KMS-11 (cell line): ENCODE data around the gene FDXACB1.

Source experiments
- H2AFZ ChIP-seq: fragments of 200-600 bp; sonication (generic); 2 replicates; pipeline ENCODE4 v1.6.1; 2016; ENCODE audit warnings: antibody characterized with exemption, mixed run types, low read depth
- H3K27ac ChIP-seq: fragments of 200-600 bp; sonication (generic); 2 replicates; pipeline ENCODE4 v1.6.1; 2016; ENCODE audit warnings: mild to moderate bottlenecking, mixed run types
- H3K27me3 ChIP-seq: fragments of 200-600 bp; sonication (generic); 2 replicates; pipeline ENCODE4 v1.6.1; 2017; ENCODE audit warnings: mild to moderate bottlenecking, low read depth, mixed run types, moderate library complexity; ENCODE audit not compliant: insufficient read depth
- H3K36me3 ChIP-seq: fragments of 200-600 bp; sonication (generic); 2 replicates; pipeline ENCODE4 v1.6.1; 2017; ENCODE audit warnings: mild to moderate bottlenecking, mixed run types; ENCODE audit not compliant: insufficient read depth
- H3K4me1 ChIP-seq: fragments of 200-600 bp; sonication (generic); 2 replicates; pipeline ENCODE4 v1.6.1; 2016; ENCODE audit warnings: mild to moderate bottlenecking, low read depth, mixed run types; ENCODE audit not compliant: poor library complexity, severe bottlenecking
- H3K4me2 ChIP-seq: fragments of 200-600 bp; sonication (generic); 2 replicates; pipeline ENCODE4 v1.7.0; 2016; ENCODE audit warnings: mild to moderate bottlenecking, mixed run types
- H3K4me3 ChIP-seq: fragments of 200-600 bp; sonication (generic); IDR thresholded peaks from 2 replicates; pipeline ENCODE4 v1.6.1; 2017; ENCODE audit warnings: low read depth, low read length, mixed read lengths; ENCODE audit not compliant: insufficient read depth
- H3K79me2 ChIP-seq: fragments of 200-600 bp; sonication (generic); 2 replicates; pipeline ENCODE4 v1.6.1; 2016; ENCODE audit warnings: low read depth, mixed run types; ENCODE audit not compliant: insufficient read depth
- H3K9ac ChIP-seq: fragments of 200-600 bp; sonication (generic); 2 replicates; pipeline ENCODE4 v1.6.1; 2016; ENCODE audit warnings: mild to moderate bottlenecking, mixed run types
- H4K20me1 ChIP-seq: fragments of 200-600 bp; sonication (generic); 2 replicates; pipeline ENCODE4 v1.6.1; 2016; ENCODE audit warnings: mild to moderate bottlenecking, mixed run types; ENCODE audit not compliant: insufficient read depth
- TF ChIP-seq, protein P1 (sequence below): fragments of 200-600 bp; sonication (generic); conservative IDR thresholded peaks from 2 replicates; pipeline ENCODE4 v1.6.1; 2017; ENCODE audit warnings: low read depth, mild to moderate bottlenecking, antibody characterized with exemption, low read length, moderate library complexity, mixed read lengths

Gene FDXACB1

DNA sequence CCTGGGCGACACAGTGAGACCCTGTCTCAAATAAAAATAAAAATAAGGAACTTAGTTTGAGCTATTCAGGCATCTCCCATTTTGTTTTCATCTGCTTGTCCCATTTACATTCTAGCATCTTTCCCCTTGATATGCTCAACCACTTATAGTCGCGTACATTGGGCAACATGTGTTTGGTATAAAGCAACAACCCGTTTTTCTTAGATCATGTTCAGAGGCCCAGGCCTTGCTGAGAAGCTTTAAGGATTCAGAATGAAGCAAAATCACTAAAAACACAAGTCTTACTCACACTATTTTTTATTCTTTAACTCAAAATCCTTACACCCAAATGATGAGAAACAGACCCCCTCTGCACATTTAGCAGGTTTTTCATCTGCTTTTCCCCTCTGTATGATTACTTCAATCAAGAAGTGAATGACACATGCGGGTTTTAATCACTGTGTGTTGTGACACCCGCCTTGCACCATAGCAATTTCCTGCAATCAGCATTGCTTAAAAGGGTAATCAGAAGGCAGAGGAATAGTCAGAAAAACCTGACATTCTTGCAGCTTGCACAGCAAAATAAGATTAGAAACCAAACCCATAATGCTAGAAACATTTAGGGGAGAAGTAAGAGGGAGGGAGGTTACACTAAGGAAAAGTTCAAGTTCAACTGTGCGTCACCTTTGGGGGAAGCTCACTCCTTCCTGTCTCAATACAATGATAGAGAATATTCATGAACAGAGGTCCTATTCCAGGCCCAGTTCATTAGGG lies 33.5 kb downstream of the FDXACB1 start:
- H3K79me2 ChIP-seq, result no peaks in the 10 kb centered on the region
- H2AFZ ChIP-seq, result no peak overlapping the region
- H4K20me1 ChIP-seq, result no peaks in the 10 kb centered on the region
- peaks cover 14% of the 10 kb centered on the region for H3K4me1 ChIP-seq
- no peaks in the 10 kb centered on the region for H3K27me3 ChIP-seq
- TF ChIP-seq, protein P1, sequence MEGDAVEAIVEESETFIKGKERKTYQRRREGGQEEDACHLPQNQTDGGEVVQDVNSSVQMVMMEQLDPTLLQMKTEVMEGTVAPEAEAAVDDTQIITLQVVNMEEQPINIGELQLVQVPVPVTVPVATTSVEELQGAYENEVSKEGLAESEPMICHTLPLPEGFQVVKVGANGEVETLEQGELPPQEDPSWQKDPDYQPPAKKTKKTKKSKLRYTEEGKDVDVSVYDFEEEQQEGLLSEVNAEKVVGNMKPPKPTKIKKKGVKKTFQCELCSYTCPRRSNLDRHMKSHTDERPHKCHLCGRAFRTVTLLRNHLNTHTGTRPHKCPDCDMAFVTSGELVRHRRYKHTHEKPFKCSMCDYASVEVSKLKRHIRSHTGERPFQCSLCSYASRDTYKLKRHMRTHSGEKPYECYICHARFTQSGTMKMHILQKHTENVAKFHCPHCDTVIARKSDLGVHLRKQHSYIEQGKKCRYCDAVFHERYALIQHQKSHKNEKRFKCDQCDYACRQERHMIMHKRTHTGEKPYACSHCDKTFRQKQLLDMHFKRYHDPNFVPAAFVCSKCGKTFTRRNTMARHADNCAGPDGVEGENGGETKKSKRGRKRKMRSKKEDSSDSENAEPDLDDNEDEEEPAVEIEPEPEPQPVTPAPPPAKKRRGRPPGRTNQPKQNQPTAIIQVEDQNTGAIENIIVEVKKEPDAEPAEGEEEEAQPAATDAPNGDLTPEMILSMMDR, result no peak
- H3K4me2 ChIP-seq, result no peak overlapping the region
- no peak overlapping the region for H3K4me3 ChIP-seq
- H3K36me3 ChIP-seq, result no peaks in the 10 kb centered on the region
- no peak overlapping the region for H3K27ac ChIP-seq
- no peak overlapping the region for H3K9ac ChIP-seq

DNA sequence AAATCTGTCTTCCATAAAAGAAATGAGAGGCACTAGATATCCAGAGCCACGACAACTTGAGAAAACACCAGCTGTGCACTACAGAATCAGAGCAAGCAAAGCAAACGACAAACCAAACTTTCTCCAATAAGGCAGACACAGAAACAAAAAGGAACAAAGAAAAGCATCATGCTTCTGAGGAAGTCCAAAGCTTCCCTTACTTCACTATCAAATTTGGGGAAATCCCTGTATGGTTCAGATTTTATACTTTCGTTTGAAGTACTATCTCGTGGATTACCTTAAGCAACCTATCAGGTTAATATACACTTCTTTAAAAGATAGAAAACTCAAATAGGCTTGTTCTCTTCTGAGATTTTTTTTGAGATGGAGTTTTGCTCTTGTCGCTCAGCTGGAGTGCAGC lies 35.3 kb downstream of the FDXACB1 start:
- Histone ChIP-seq H3K4me1 (peaks cover 24% of the 10 kb centered on the region), H3K79me2 (no peaks in the 10 kb centered on the region), H3K36me3 (no peaks in the 10 kb centered on the region), H3K27ac (no peak overlapping the region), H3K4me3 (no peak overlapping the region), H3K9ac (no peak overlapping the region), H2AFZ (no peak overlapping the region), H4K20me1 (no peaks in the 10 kb centered on the region), H3K4me2 (no peak overlapping the region), H3K27me3 (no peaks in the 10 kb centered on the region)
- TF ChIP-seq, protein P1, result no peak

DNA sequence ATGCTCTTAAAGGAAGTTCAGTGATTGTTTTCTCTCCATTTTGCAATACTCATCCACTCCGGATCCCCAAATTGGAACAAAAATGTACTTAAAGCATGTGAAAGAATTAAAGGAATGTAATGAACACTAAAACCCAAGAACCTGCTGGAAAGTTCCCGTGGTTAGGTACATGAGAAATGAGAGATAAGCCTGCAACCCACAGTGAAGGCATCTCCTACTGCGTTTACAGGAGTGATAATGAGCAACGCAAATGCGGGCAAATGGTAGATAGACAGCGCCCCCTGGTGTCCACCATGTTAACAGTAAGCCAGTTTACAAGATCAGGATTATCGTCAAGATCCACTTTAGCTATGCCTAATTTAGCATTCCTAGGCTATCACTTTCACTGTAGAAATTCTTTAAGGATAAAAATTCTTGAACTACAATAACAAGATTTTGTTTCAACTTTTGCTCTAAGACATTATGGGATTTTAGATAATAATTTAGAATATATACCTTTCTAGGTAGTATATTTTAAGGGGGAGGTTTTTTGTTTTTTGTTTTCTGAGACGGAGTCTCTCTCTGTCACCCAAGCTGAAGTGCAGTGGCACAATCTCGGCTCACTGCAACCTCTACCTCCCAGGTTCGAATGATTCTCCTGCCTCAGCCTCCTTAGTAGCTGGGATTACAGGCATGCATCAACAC lies 37.5 kb downstream of the FDXACB1 start:
- Histone ChIP-seq H3K27ac (no peak overlapping the region), H3K4me1 (peaks cover 31% of the 10 kb centered on the region), H3K36me3 (no peaks in the 10 kb centered on the region), H3K79me2 (no peaks in the 10 kb centered on the region), H2AFZ (no peak overlapping the region), H3K9ac (no peak overlapping the region), H3K4me3 (no peak overlapping the region), H3K27me3 (no peaks in the 10 kb centered on the region), H4K20me1 (no peaks in the 10 kb centered on the region), H3K4me2 (0 out of 2 replicates have a peak overlapping the region, but pooled peaks have one; percentile 1)
- TF ChIP-seq, protein P1, result peak; percentile 91

DNA sequence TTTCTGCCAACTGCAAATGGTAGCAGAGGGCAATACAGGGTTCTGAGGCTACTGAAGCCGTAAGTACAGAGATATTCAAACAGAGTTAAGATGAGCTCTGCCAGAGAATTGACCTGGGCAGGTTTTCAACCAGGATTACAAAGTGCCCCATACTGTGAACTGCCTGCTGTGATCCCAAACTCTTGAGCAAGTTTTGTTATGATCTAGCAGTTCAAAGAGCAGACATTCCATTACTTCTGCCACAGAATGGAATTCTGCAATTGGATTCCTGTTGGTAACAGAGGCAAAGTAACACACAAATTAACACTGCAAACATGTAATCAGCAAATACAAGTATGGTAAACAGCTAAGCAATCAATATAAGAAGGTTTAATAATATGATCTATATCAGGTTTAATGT lies 38.8 kb downstream of the FDXACB1 start:
- Histone ChIP-seq H3K9ac (no peak overlapping the region), H2AFZ (no peak overlapping the region), H3K36me3 (no peaks in the 10 kb centered on the region), H3K27me3 (no peaks in the 10 kb centered on the region), H3K79me2 (no peaks in the 10 kb centered on the region), H3K4me1 (peaks cover 41% of the 10 kb centered on the region), H3K27ac (no peak overlapping the region), H3K4me3 (no peak overlapping the region), H4K20me1 (no peaks in the 10 kb centered on the region), H3K4me2 (no peak overlapping the region)
- TF ChIP-seq, protein P1, result no peak
